ENCODE results near the gene KCTD8. TPM values are rescaled to one million over a fixed set of nuclear protein-coding genes. Genes with fewer than 3 reads are reported as not detected.

Gene KCTD8
- total and polyA plus RNA-seq, 8 donors: 0.18 to 21.4 (median 1.2) TPM; not detected in 2

GRCh38 chr4:44422912-44423311 is 25.7 kb downstream of the KCTD8 start:
- intact Hi-C loops (cut with DNase I; ENCODE audit: low total_unique reads): no loop called here
- Histone ChIP-seq H3K27ac (no peak overlapping the region), H3K4me3 (no peak overlapping the region), H3K27me3 (no peaks in the 10 kb centered on the region), H3K9me3 (no peaks in the 10 kb centered on the region), H3K36me3 (no peaks in the 10 kb centered on the region), H3K4me1 (no peaks in the 10 kb centered on the region)
- TF ChIP-seq POLR2A (IDR thresholded peaks at IDR 0.05) (no peak), EP300 (IDR thresholded peaks at IDR 0.05) (no peak), POLR2AphosphoS5 (IDR thresholded peaks at IDR 0.05) (no peak)
- TF ChIP-seq, protein P1, sequence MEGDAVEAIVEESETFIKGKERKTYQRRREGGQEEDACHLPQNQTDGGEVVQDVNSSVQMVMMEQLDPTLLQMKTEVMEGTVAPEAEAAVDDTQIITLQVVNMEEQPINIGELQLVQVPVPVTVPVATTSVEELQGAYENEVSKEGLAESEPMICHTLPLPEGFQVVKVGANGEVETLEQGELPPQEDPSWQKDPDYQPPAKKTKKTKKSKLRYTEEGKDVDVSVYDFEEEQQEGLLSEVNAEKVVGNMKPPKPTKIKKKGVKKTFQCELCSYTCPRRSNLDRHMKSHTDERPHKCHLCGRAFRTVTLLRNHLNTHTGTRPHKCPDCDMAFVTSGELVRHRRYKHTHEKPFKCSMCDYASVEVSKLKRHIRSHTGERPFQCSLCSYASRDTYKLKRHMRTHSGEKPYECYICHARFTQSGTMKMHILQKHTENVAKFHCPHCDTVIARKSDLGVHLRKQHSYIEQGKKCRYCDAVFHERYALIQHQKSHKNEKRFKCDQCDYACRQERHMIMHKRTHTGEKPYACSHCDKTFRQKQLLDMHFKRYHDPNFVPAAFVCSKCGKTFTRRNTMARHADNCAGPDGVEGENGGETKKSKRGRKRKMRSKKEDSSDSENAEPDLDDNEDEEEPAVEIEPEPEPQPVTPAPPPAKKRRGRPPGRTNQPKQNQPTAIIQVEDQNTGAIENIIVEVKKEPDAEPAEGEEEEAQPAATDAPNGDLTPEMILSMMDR (IDR thresholded peaks at IDR 0.05): no peak
- no peak for DNase-seq
- WGBS, 5 donors: 32 to 51% (median 42%) methylated on average over 1 of the region's 1 CpG

GRCh38 chr4:44421330-44422065 is 27.1 kb downstream of the KCTD8 start:
- TF ChIP-seq POLR2A (IDR thresholded peaks at IDR 0.05): no peak
- TF ChIP-seq, protein P1 (IDR thresholded peaks at IDR 0.05): no peak
- no peak for TF ChIP-seq POLR2AphosphoS5 (IDR thresholded peaks at IDR 0.05)
- no peak for TF ChIP-seq EP300 (IDR thresholded peaks at IDR 0.05)
- no peak for DNase-seq
- no peak overlapping the region for H3K27ac ChIP-seq
- WGBS, 5 donors: 92 to 94% (median 92%) methylated on average over 2 of the region's 2 CpGs
- no peaks in the 10 kb centered on the region for H3K4me1 ChIP-seq
- intact Hi-C loops (cut with DNase I; ENCODE audit: low total_unique reads): no loop called here
- no peaks in the 10 kb centered on the region for H3K36me3 ChIP-seq
- H3K27me3 ChIP-seq: no peaks in the 10 kb centered on the region
- H3K9me3 ChIP-seq: no peaks in the 10 kb centered on the region
- H3K4me3 ChIP-seq: no peak overlapping the region

DNA sequence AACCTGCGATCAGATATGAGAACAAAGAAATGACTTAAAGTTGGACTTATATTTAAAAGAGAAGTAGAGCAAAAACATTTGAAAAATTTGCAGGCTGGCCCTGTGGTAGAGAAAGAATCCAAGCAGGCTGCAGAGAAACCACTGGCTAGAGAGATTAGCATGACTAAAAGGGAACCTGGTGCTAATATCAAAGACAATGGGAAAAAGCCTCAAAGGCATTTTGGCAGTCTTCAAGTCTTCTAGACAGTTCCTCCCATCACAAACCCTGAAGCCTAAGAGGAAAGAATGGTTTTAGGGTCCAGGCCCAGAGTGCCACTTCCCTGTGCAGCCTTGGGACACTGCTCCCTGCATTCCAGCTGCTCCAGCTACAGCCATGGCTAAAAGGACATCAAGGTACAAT is 33.4 kb downstream of the KCTD8 start:
- intact Hi-C loops (cut with DNase I; ENCODE audit: low total_unique reads): no loop called here
- no peaks in the 10 kb centered on the region for H3K27me3 ChIP-seq
- WGBS, 5 donors: 89 to 97% (median 96%) methylated on average over 1 of the region's 1 CpG

DNA sequence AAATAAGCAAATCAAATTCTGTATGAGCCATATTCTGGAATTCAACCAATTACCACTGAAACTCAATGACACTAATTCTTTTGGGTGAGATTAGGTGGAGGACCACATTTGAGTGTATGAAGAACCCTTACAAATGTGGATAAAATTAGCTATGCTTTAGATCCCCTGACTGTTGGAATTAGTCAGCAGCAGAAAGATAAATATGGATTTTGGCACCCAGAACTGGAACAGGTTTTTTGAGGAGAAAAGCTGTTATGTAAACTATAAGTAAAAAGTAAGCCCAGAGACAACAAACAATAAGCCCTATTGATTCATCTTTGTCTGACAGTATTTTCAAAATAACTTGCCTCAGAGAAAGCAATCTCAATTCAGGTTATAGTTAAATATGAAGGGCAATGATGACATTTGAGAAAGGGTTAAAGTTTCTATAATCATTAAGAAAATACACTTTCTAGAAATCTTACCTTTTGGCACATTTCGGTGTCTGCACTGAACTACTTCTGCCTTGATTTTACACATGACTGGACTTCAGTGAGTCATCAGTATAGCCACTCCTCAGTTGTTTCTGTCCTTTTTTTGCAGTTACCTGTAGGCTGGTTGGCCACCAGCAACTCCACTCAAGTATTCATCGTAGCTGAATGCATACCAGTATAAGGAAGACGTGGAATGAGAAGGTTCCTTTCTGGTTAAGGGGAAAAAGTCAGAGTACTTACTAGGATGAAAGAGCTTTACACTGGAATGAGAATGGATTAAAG is 80.0 kb downstream of the KCTD8 start:
- Histone ChIP-seq H3K4me3 (no peak overlapping the region), H3K9me3 (no peaks in the 10 kb centered on the region), H3K27ac (no peak overlapping the region), H3K36me3 (no peaks in the 10 kb centered on the region), H3K4me1 (no peaks in the 10 kb centered on the region), H3K27me3 (no peaks in the 10 kb centered on the region)
- no peak for DNase-seq
- intact Hi-C loops (cut with DNase I; ENCODE audit: low total_unique reads): no loop called here
- TF ChIP-seq POLR2A (IDR thresholded peaks at IDR 0.05) (no peak), EP300 (IDR thresholded peaks at IDR 0.05) (no peak), POLR2AphosphoS5 (IDR thresholded peaks at IDR 0.05) (no peak)
- TF ChIP-seq, protein P1 (IDR thresholded peaks at IDR 0.05): no peak
- 76 to 89% (median 84%) methylated on average over 3 of the region's 3 CpGs for WGBS, 5 donors

More for the DNA sequence above, 33.4 kb downstream of the KCTD8 start:
- no peaks in the 10 kb centered on the region for H3K36me3 ChIP-seq
- no peak for DNase-seq
- TF ChIP-seq POLR2A (IDR thresholded peaks at IDR 0.05): no peak
- no peak for TF ChIP-seq EP300 (IDR thresholded peaks at IDR 0.05)
- no peak for TF ChIP-seq POLR2AphosphoS5 (IDR thresholded peaks at IDR 0.05)
- TF ChIP-seq, protein P1 (IDR thresholded peaks at IDR 0.05): no peak
- no peak overlapping the region for H3K27ac ChIP-seq
- no peaks in the 10 kb centered on the region for H3K9me3 ChIP-seq
- H3K4me3 ChIP-seq: no peak overlapping the region
- H3K4me1 ChIP-seq: no peaks in the 10 kb centered on the region

All from stomach (tissue), 9 donors.